Stomach (tissue), 9 donors: ENCODE results near the gene TP63. TPM values are rescaled to one million over a fixed set of nuclear protein-coding genes. Genes with fewer than 3 reads are reported as not detected.

ENCODE experiments used
- DNase-seq, 2 donors: peaks; one replicate each; pipeline versions ENCODE4 v3.0.0 to v3.0.0-alpha.2; 2013 to 2019
- H3K27ac ChIP-seq, 5 donors: fragments of 200-600 bp in 4 of 5; sonication (generic) in 4 of 5; one replicate each; pipeline ENCODE4 v1.5.1; 2013 to 2019; ENCODE audit warnings: mild to moderate bottlenecking in 1 of 5, moderate library complexity in 1 of 5
- H3K27me3 ChIP-seq, 3 donors: fragments of 200-600 bp; sonication (generic); one replicate each; pipeline ENCODE4 v1.5.1; 2017 to 2019; ENCODE audit warnings: mixed run types in 1 of 3
- H3K36me3 ChIP-seq, 4 donors: fragments of 200-600 bp; sonication (generic); 1 replicate in 3 of 4; 2 replicates in 1 of 4; pipeline ENCODE4 v1.5.1; 2016 to 2019
- H3K4me1 ChIP-seq, 4 donors: fragments of 200-600 bp; sonication (generic); one replicate each; pipeline ENCODE4 v1.5.1; 2016 to 2019
- H3K4me3 ChIP-seq, 4 donors: fragments of 200-600 bp; sonication (generic) in 3 of 4; one replicate each; pipeline ENCODE4 v1.5.1; 2016 to 2019; ENCODE audit warnings: mild to moderate bottlenecking in 1 of 4
- H3K9me3 ChIP-seq, 4 donors: fragments of 200-600 bp; sonication (generic); one replicate each; pipeline ENCODE4 v1.5.1; 2016 to 2019
- EP300 ChIP-seq: sonication (generic); formaldehyde crosslinking; IDR thresholded peaks from one replicate; pipeline ENCODE4 v1.6.1; 2017; ENCODE audit warnings: antibody characterized with exemption
- POLR2A ChIP-seq, 4 donors: fragments of 450-650 bp; IDR thresholded peaks; one replicate each; pipeline ENCODE4 v1.6.1; 2016; ENCODE audit warnings: antibody characterized with exemption in 4 of 4, control low read depth in 2 of 4, mild to moderate bottlenecking in 1 of 4, moderate library complexity in 1 of 4
- POLR2AphosphoS5 ChIP-seq, 3 donors: sonication (generic); formaldehyde crosslinking; IDR thresholded peaks; one replicate each; pipeline ENCODE4 v1.6.1; 2016; ENCODE audit warnings: antibody characterized with exemption in 3 of 3
- WGBS, 5 donors: extraction: QIAGEN DNeasy Blood & Tissue Kit in 3 of 5; methylation state at CpG; one replicate each; pipeline versions ENCODE4 v1.1.5 to v1.1.7; 2013 to 2018; 5-methylcytosine and 5-hydroxymethylcytosine counted together
- intact Hi-C: fragments of 100-400 bp; cut with DNase I; formaldehyde crosslinking; loops from one replicate; pipeline ENCODE4 v1.15.1; 2023; ENCODE audit warnings: low total_unique reads
- polyA plus RNA-seq, 3 donors: library from polyadenylated mRNA; stranded (reverse); fragments of 200-250 nt; gene quantifications; one replicate each; pipeline ENCODE4 v1.2.3, GENCODE V29; 2013
- total RNA-seq, 5 donors: library from RNA; depleted of rRNA; stranded (reverse); fragments of >200 nt; gene quantifications; one replicate each; pipeline versions ENCODE4 v1.1.0 to v1.2.3, GENCODE V29; 2014 to 2016
- TF ChIP-seq, protein P1 (sequence below), 7 experiments: fragments of 450-650 bp in 4 of 7; fragments of 200-600 bp in 3 of 7; sonication (generic) in 3 of 7; IDR thresholded peaks; one replicate each; pipeline ENCODE4 v1.5.1; 2016 to 2019; ENCODE audit warnings: antibody characterized with exemption in 7 of 7, control low read depth in 2 of 7, mild to moderate bottlenecking in 1 of 7
- donor health status: healthy with polysubstance abuse.
- donor health status: Bipolar disorder and iron deficiency.
- donor health status: healthy.

TP63 gene
- total and polyA plus RNA-seq, 8 donors, result 0.15 to 25.6 (median 0.55) TPM; not detected in 5

DNA sequence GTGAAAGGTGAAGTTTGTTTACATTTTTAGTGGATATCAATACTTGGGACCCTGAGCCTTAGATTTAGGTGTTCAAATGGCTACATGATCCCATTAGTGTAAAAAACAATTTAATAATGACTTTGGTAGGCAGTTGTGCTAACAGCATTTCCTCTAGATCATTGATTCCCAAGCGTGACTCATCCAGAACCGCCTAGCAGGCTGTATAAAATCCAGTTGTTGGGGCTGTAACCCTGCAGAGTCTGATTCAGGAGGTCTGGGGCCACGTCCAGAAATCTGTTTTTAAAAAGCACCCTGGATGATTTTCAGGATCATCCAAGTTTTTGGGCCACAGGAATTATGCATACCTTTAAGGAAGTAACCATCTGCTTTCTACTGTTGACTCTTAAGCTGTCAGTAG, 156.4 kb downstream of the TP63 start:
- DNase-seq, result no peak
- TF ChIP-seq POLR2A (IDR thresholded peaks at IDR 0.05) (no peak), POLR2AphosphoS5 (IDR thresholded peaks at IDR 0.05) (no peak), EP300 (no peak)
- TF ChIP-seq, protein P1, sequence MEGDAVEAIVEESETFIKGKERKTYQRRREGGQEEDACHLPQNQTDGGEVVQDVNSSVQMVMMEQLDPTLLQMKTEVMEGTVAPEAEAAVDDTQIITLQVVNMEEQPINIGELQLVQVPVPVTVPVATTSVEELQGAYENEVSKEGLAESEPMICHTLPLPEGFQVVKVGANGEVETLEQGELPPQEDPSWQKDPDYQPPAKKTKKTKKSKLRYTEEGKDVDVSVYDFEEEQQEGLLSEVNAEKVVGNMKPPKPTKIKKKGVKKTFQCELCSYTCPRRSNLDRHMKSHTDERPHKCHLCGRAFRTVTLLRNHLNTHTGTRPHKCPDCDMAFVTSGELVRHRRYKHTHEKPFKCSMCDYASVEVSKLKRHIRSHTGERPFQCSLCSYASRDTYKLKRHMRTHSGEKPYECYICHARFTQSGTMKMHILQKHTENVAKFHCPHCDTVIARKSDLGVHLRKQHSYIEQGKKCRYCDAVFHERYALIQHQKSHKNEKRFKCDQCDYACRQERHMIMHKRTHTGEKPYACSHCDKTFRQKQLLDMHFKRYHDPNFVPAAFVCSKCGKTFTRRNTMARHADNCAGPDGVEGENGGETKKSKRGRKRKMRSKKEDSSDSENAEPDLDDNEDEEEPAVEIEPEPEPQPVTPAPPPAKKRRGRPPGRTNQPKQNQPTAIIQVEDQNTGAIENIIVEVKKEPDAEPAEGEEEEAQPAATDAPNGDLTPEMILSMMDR (IDR thresholded peaks at IDR 0.05), result no peak
- intact Hi-C loops, result no loop called here
- Histone ChIP-seq H3K9me3 (no peaks in the 10 kb centered on the region), H3K4me3 (no peak overlapping the region), H3K27me3 (no peaks in the 10 kb centered on the region), H3K4me1 (peaks cover 0 to 13% (median 0%) of the 10 kb centered on the region in 4 donors), H3K27ac (no peak overlapping the region), H3K36me3 (no peaks in the 10 kb centered on the region)
- 46 to 52% (median 47%) methylated on average over 3 of the region's 3 CpGs for WGBS, 5 donors

DNA sequence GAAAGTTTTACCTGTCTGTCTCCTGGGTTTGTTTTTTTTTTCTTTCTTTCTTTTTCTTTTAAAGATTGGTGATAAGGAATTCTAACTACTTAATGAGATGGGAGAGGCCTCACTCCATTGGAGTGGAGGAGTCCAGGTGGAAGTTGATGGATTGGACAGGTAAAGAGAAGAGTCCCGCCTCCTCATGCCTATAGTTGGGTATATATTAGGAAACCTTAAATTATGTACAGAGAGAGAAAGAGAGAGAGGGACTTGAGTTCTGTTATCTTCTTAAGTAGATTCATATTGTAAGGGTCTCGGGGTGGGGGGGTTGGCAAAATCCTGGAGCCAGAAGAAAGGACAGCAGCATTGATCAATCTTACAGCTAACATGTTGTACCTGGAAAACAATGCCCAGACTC, 158.2 kb downstream of the TP63 start:
- H3K27ac ChIP-seq, result no peak overlapping the region
- WGBS, 5 donors, result 50 to 97% (median 88%) methylated on average over 2 of the region's 2 CpGs
- H3K36me3 ChIP-seq, result no peaks in the 10 kb centered on the region
- no peaks in the 10 kb centered on the region for H3K27me3 ChIP-seq
- H3K4me1 ChIP-seq, result peaks cover 0 to 13% (median 0%) of the 10 kb centered on the region in 4 donors
- no peaks in the 10 kb centered on the region for H3K9me3 ChIP-seq
- no peak overlapping the region for H3K4me3 ChIP-seq
- no peak for TF ChIP-seq EP300
- TF ChIP-seq POLR2A (IDR thresholded peaks at IDR 0.05), result no peak
- TF ChIP-seq POLR2AphosphoS5 (IDR thresholded peaks at IDR 0.05), result no peak
- TF ChIP-seq, protein P1 (IDR thresholded peaks at IDR 0.05), result no peak
- no peak for DNase-seq
- intact Hi-C loops, result no loop called here

DNA sequence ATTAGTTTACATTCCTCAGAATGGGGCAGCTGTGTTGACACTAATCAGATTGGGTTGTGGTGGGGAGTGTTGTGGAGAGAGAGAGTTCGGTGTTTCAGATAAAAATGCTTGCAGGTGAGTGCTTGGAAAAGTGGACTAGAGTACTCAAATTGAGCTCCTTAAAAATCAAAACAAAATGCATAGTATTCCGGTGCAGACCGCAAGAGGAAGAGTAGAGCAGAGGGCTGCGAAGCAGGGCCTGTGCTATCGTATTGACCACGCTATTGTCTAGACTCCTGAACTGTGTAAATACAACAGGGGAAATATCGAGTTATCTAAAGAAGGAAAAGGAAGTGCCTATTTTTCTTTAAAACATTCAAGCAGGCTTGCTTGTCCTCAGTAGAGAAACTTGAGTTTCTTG, 159.5 kb downstream of the TP63 start:
- TF ChIP-seq POLR2A (IDR thresholded peaks at IDR 0.05), result no peak
- TF ChIP-seq, protein P1 (IDR thresholded peaks at IDR 0.05), result peak in 1 of 7 experiments; percentile 23
- no peaks in the 10 kb centered on the region for H3K9me3 ChIP-seq
- H3K27me3 ChIP-seq, result no peaks in the 10 kb centered on the region
- H3K4me1 ChIP-seq, result peaks cover 0 to 13% (median 0%) of the 10 kb centered on the region in 4 donors
- H3K36me3 ChIP-seq, result no peaks in the 10 kb centered on the region
- peak in 1 of 2 donors; percentile 45 for DNase-seq
- no peak overlapping the region for H3K4me3 ChIP-seq
- WGBS, 5 donors, result 14 to 28% (median 23%) methylated on average over 7 of the region's 7 CpGs
- intact Hi-C loops, result no loop called here
- no peak overlapping the region for H3K27ac ChIP-seq

DNA sequence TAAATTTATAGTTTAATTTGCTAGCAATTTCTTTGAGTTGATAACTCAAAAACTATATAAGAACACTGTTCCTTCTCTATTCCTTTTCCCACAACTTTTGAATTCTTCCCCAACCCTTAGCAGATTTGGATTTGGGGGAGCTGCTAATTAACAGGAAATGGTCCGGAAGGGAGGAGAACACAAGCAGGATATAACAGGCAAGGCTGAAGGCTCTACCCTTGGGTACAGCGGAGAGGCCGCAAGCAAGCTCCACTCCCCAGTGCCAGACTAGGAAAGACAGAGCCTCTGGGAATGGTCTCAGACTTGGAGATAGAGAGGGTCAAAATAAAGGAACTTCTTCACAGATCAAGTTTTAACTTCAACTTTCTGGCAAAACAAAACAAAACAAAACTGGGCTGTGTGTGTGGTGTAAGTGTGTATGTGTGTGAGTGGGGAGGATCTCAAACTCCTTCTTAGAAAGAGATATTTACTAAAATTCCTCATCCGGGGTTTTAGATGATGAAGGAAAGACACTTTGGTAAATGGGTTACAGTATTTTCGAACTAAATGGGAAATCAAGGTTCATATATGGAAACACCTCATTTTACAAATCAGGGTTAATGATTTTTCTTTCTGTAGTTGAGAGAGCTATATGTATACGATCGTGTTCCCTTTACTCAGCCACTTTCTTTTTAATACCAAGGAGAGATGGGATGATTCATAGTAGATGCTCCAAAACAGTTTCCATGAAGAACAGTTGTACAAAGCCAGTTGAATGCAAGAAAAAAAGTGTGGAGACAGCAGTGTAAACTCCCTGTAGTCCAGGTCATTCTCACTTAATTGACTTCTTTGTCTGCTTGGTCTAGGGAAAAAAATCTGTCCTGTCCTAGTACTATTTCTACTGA, 161.1 kb downstream of the TP63 start:
- Histone ChIP-seq H3K27me3 (no peaks in the 10 kb centered on the region), H3K4me1 (peaks cover 0 to 13% (median 0%) of the 10 kb centered on the region in 4 donors), H3K36me3 (no peaks in the 10 kb centered on the region), H3K27ac (no peak overlapping the region), H3K9me3 (no peaks in the 10 kb centered on the region), H3K4me3 (no peak overlapping the region)
- 84 to 91% (median 88%) methylated on average over 7 of the region's 7 CpGs for WGBS, 5 donors
- TF ChIP-seq POLR2AphosphoS5 (IDR thresholded peaks at IDR 0.05), result no peak
- TF ChIP-seq EP300, result no peak
- TF ChIP-seq, protein P1 (IDR thresholded peaks at IDR 0.05), result no peak
- no peak for TF ChIP-seq POLR2A (IDR thresholded peaks at IDR 0.05)
- DNase-seq, result no peak
- intact Hi-C loops, result no loop called here
